Glutamatergic neuron (in vitro differentiated cells): Measurements from ENCODE around the gene NDST3. TPM values are rescaled to one million over a fixed set of nuclear protein-coding genes. Genes with fewer than 3 reads are reported as not detected.

Experiments
- DNase-seq: peaks from one replicate; pipeline ENCODE4 v3.0.0; 2022
- H3K27ac Mint-ChIP-seq: one replicate; pipeline ENCODE4 v1.8.0; 2020; ENCODE audit warnings: mild to moderate bottlenecking, mixed read lengths, inconsistent platforms; ENCODE audit not compliant: unreplicated experiment
- H3K27me3 Mint-ChIP-seq: one replicate; pipeline ENCODE4 v1.8.0; 2020; ENCODE audit warnings: mild to moderate bottlenecking, moderate library complexity, mixed read lengths, inconsistent platforms; ENCODE audit not compliant: unreplicated experiment
- H3K36me3 Mint-ChIP-seq: one replicate; pipeline ENCODE4 v1.8.0; 2020; ENCODE audit warnings: mild to moderate bottlenecking, mixed read lengths, inconsistent platforms; ENCODE audit not compliant: unreplicated experiment
- H3K4me1 Mint-ChIP-seq: one replicate; pipeline ENCODE4 v1.8.0; 2020; ENCODE audit warnings: mild to moderate bottlenecking, low read depth, mixed read lengths, inconsistent platforms; ENCODE audit not compliant: unreplicated experiment
- H3K4me3 Mint-ChIP-seq: one replicate; pipeline ENCODE4 v1.8.0; 2020; ENCODE audit warnings: mild to moderate bottlenecking, mixed read lengths, inconsistent platforms; ENCODE audit not compliant: unreplicated experiment
- H3K9me3 Mint-ChIP-seq: one replicate; pipeline ENCODE4 v1.8.0; 2020; ENCODE audit warnings: mild to moderate bottlenecking, moderate library complexity, mixed read lengths, inconsistent platforms; ENCODE audit not compliant: unreplicated experiment
- CTCF ChIP-seq: fragments of 200-600 bp; sonication (generic); IDR thresholded peaks from one replicate; pipeline ENCODE4 v1.5.0; 2021; ENCODE audit not compliant: partially characterized antibody, unreplicated experiment
- total RNA-seq: library from RNA; stranded (reverse); fragmentation: NEBNext Ultra II Directional; extraction: Animal tissue kit (Norgen Biotek cat#: 25700); gene quantifications from one replicate; pipeline ENCODE4 v1.2.1, GENCODE V29; 2021; ENCODE audit not compliant: unreplicated experiment

NDST3 gene
- total RNA-seq, 1 donor from 2014 or later = 38.4 TPM

- peaks cover 8% of the 10 kb centered on the region for H3K27me3 Mint-ChIP-seq
- peaks cover 13% of the 10 kb centered on the region for H3K4me1 Mint-ChIP-seq
- peaks cover 9% of the 10 kb centered on the region for H3K9me3 Mint-ChIP-seq
- H3K27ac Mint-ChIP-seq = no peak overlapping the region
- no peak for TF ChIP-seq CTCF
- H3K36me3 Mint-ChIP-seq = peaks cover 10% of the 10 kb centered on the region
- DNase-seq = no peak
- peak overlapping the region; percentile 84 for H3K4me3 Mint-ChIP-seq
Observed at GRCh38 chr4:118036336-118036735, 2.0 kb downstream of the NDST3 start.

GRCh38 chr4:118037955-118038354 lies 3.7 kb downstream of the NDST3 start:
- H3K27me3 Mint-ChIP-seq = peaks cover 4% of the 10 kb centered on the region
- H3K4me1 Mint-ChIP-seq = peaks cover 11% of the 10 kb centered on the region
- H3K4me3 Mint-ChIP-seq = peak overlapping the region; percentile 60
- H3K27ac Mint-ChIP-seq = peak overlapping the region; percentile 44
- peaks cover 6% of the 10 kb centered on the region for H3K9me3 Mint-ChIP-seq
- TF ChIP-seq CTCF = no peak
- DNase-seq = no peak
- peaks cover 19% of the 10 kb centered on the region for H3K36me3 Mint-ChIP-seq

- no peak for TF ChIP-seq CTCF
- no peak overlapping the region for H3K27ac Mint-ChIP-seq
- H3K4me1 Mint-ChIP-seq = no peaks in the 10 kb centered on the region
- peaks cover 17% of the 10 kb centered on the region for H3K9me3 Mint-ChIP-seq
- H3K36me3 Mint-ChIP-seq = peaks cover 76% of the 10 kb centered on the region
- no peak overlapping the region for H3K4me3 Mint-ChIP-seq
- no peak for DNase-seq
- H3K27me3 Mint-ChIP-seq = peaks cover 2% of the 10 kb centered on the region
Observed at GRCh38 chr4:118046323-118046722, 12.0 kb downstream of the NDST3 start.

- Mint-ChIP-seq H3K36me3 (peaks cover 78% of the 10 kb centered on the region), H3K27ac (no peak overlapping the region), H3K9me3 (peaks cover 23% of the 10 kb centered on the region)
Observed at GRCh38 chr4:118047043-118047442, 12.8 kb downstream of the NDST3 start.

GRCh38 chr4:118058955-118059354 lies 24.7 kb downstream of the NDST3 start:
- H3K4me1 Mint-ChIP-seq = no peaks in the 10 kb centered on the region
- peaks cover 8% of the 10 kb centered on the region for H3K36me3 Mint-ChIP-seq
- peaks cover 2% of the 10 kb centered on the region for H3K27me3 Mint-ChIP-seq
- H3K27ac Mint-ChIP-seq = no peak overlapping the region
- TF ChIP-seq CTCF = no peak
- peaks cover 1% of the 10 kb centered on the region for H3K9me3 Mint-ChIP-seq
- no peak overlapping the region for H3K4me3 Mint-ChIP-seq
- no peak for DNase-seq

More at GRCh38 chr4:118047043-118047442, 12.8 kb downstream of the NDST3 start:
- no peak for DNase-seq
- no peaks in the 10 kb centered on the region for H3K4me1 Mint-ChIP-seq
- H3K4me3 Mint-ChIP-seq = no peak overlapping the region
- TF ChIP-seq CTCF = no peak
- peaks cover 3% of the 10 kb centered on the region for H3K27me3 Mint-ChIP-seq
